HFF-Myc (cell line): ENCODE results near the gene EPB41L4B.
"Not testable (repeated sequence)": the region's sequence is repeated elsewhere in the genome, so short reads cannot be mapped to it uniquely, and the experiment has no call there.

Source experiments
- DNase-seq: peaks from one replicate; pipeline ENCODE4 v3.0.0-alpha.2; 2011; ENCODE audit warnings: low read depth; ENCODE audit errors: extremely low read depth
- H3K4me3 ChIP-seq: replicated peaks from 2 replicates; pipeline ENCODE4 v1.5.1; 2011; ENCODE audit warnings: low read depth, mild to moderate bottlenecking, control low read depth, low read length
- CTCF ChIP-seq: IDR thresholded peaks from 2 replicates; pipeline ENCODE4 v1.5.1; 2012; ENCODE audit warnings: mild to moderate bottlenecking, low read depth, low read length, control low read depth; ENCODE audit errors: missing control alignments

Gene EPB41L4B

GRCh38 chr9:109129470-109130197 is 191.2 kb downstream of the EPB41L4B start:
- no peak overlapping the region for H3K4me3 ChIP-seq
- no peak for DNase-seq
- no peak for TF ChIP-seq CTCF

DNA sequence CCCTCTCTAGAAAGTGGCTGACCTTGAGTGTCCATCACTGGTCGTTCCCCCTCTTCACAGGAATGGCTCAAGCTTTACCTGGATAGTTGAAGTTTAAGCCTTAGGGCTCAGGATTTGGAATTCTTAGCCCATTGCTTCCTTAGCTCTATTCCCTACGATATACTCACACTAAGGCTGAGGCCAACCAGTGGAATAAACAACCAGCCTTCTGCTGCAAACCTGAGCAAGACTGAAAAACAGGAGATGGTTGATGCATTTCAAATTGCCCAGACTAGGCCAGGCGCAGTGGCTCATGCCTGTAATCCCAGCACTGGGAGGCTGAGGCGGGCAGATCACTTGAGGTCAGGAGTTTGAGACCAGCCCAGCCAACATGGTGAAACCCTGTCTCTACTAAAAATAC is 194.2 kb downstream of the EPB41L4B start:
- not testable (repeated sequence) for H3K4me3 ChIP-seq

GRCh38 chr9:109124121-109124520 is 196.7 kb downstream of the EPB41L4B start:
- no peak for DNase-seq
- TF ChIP-seq CTCF, result no peak
- H3K4me3 ChIP-seq, result no peak overlapping the region

More for the DNA sequence above, 194.2 kb downstream of the EPB41L4B start:
- DNase-seq, result not testable (repeated sequence)

- no peak for TF ChIP-seq CTCF
- no peak overlapping the region for H3K4me3 ChIP-seq
- no peak for DNase-seq
Observed at GRCh38 chr9:109122726-109123621, 197.9 kb downstream of the EPB41L4B start.
